HepG2 (cell line): ENCODE data around the gene FBXW2. TPM values are rescaled to one million over a fixed set of nuclear protein-coding genes. Genes with fewer than 3 reads are reported as not detected.
A peak's percentile ranks its signal among the peaks of the same experiment; 100 is the strongest.

Experiments used
- ADNP ChIP-seq: sonication (generic); formaldehyde crosslinking; IDR thresholded peaks from 2 replicates; pipeline ENCODE4 v1.4.0; 2020; ENCODE audit warnings: missing genetic modification reagents
- CEBPG ChIP-seq: IDR thresholded peaks from 2 replicates; pipeline ENCODE4 v1.6.1; 2016
- ETV6 ChIP-seq: sonication (generic); formaldehyde crosslinking; conservative IDR thresholded peaks from 2 replicates; pipeline ENCODE4 v1.4.0; 2020; ENCODE audit warnings: missing genetic modification reagents
- MYNN ChIP-seq: sonication (generic); formaldehyde crosslinking; IDR thresholded peaks from 2 replicates; pipeline ENCODE4 v1.4.0; 2020; ENCODE audit warnings: mild to moderate bottlenecking, low read depth, missing genetic modification reagents
- NR2F6 ChIP-seq, 2 experiments: IDR thresholded peaks; 2 replicates each; pipeline ENCODE4 v1.6.1; 2016; ENCODE audit warnings: antibody characterized with exemption in 1 of 2, mild to moderate bottlenecking in 1 of 2
- SMC3 ChIP-seq: IDR thresholded peaks from 2 replicates; pipeline ENCODE4 v1.6.1; 2011; ENCODE audit warnings: low read length, improper control_type of control experiment
- STAG1 ChIP-seq: sonication (generic); formaldehyde crosslinking; IDR thresholded peaks from 2 replicates; pipeline ENCODE4 v1.4.0; 2020; ENCODE audit warnings: missing genetic modification reagents
- ZBTB40 ChIP-seq, 2 experiments: fragments of 450-650 bp in 1 of 2; sonication (generic) in 1 of 2; formaldehyde crosslinking in 1 of 2; IDR thresholded peaks; 2 replicates each; pipeline versions ENCODE4 v1.6.1 to v1.8.0; 2016 to 2022; ENCODE audit warnings: antibody characterized with exemption in 1 of 2, mild to moderate bottlenecking in 1 of 2, missing genetic modification reagents in 1 of 2
- ZNF350 ChIP-seq: sonication (generic); formaldehyde crosslinking; IDR thresholded peaks from 2 replicates; pipeline ENCODE4 v1.4.0; 2020; ENCODE audit warnings: mild to moderate bottlenecking, low read depth, missing genetic modification reagents, borderline replicate concordance
- ZNF644 ChIP-seq: IDR thresholded peaks from 2 replicates; pipeline ENCODE4 v1.6.1; 2016; ENCODE audit warnings: low read depth
- ZNF687 ChIP-seq: sonication (generic); formaldehyde crosslinking; IDR thresholded peaks from 2 replicates; pipeline ENCODE4 v1.5.1; 2020; ENCODE audit warnings: mild to moderate bottlenecking, missing genetic modification reagents, moderate library complexity
- ZNF737 ChIP-seq: sonication (generic); formaldehyde crosslinking; IDR thresholded peaks from 2 replicates; pipeline ENCODE4 v1.5.0; 2020; ENCODE audit warnings: missing genetic modification reagents, mild to moderate bottlenecking, borderline replicate concordance
- ZNF782 ChIP-seq: sonication (generic); formaldehyde crosslinking; IDR thresholded peaks from 2 replicates; pipeline ENCODE4 v1.4.0; 2020; ENCODE audit warnings: missing genetic modification reagents, mild to moderate bottlenecking, borderline replicate concordance
- polyA plus RNA-seq, 8 experiments: library from polyadenylated mRNA; depleted of rRNA in 3 of 8; stranded (reverse) in 7 of 8; unstranded in 1 of 8; fragments of >200 nt; fragmentation: Illumina TruSeq in 4 of 8; extraction: Trizol in 4 of 8; gene quantifications; 2 replicates each; pipeline versions ENCODE4 v1.2.1 to v1.2.3, GENCODE V29; 2011 to 2016; ENCODE audit warnings: low read depth in 4 of 8, missing spikeins in 1 of 8, mixed read lengths in 1 of 8; ENCODE audit not compliant: insufficient read depth in 1 of 8
- total RNA-seq, 5 experiments: library from RNA; depleted of rRNA; stranded (reverse); fragments of >200 nt; fragmentation: Illumina TruSeq; extraction: Trizol; gene quantifications; 2 replicates each; pipeline ENCODE4 v1.2.3, GENCODE V29; 2016; ENCODE audit warnings: low read depth in 1 of 5
- TF ChIP-seq, protein P1 (sequence below): sonication (generic); formaldehyde crosslinking; IDR thresholded peaks from 2 replicates; pipeline ENCODE4 v1.5.0; 2020; ENCODE audit warnings: missing genetic modification reagents
- TF ChIP-seq, protein P2 (sequence below): IDR thresholded peaks from 2 replicates; pipeline ENCODE4 v1.6.1; 2012; ENCODE audit warnings: inconsistent platforms

The FBXW2 gene
- total and polyA plus RNA-seq, 2 of the 13 experiments (the other 11 are each of a cell fraction or from before 2014, with no cell fraction given) = 35.4 to 43.1 TPM

- TF ChIP-seq ZBTB40 (IDR thresholded peaks at IDR 0.05) (no peak), ZBTB40 (CRISPR knock-in tag; IDR thresholded peaks at IDR 0.05) (no peak), SMC3 (peak; percentile 24), STAG1 (CRISPR knock-in tag) (no peak), ZNF644 (CRISPR knock-in tag) (no peak), ZNF687 (CRISPR knock-in tag) (no peak), ZNF350 (CRISPR knock-in tag) (no peak), ZNF737 (CRISPR knock-in tag) (no peak), CEBPG (CRISPR knock-in tag) (peak; percentile 94), ZNF782 (CRISPR knock-in tag) (no peak), MYNN (no peak), ETV6 (CRISPR knock-in tag) (no peak), ADNP (CRISPR knock-in tag) (no peak), NR2F6 (IDR thresholded peaks at IDR 0.05) (peak; percentile 77), NR2F6 (CRISPR knock-in tag; IDR thresholded peaks at IDR 0.05) (peak; percentile 66; the same call in 1 of the 2 replicates)
- TF ChIP-seq, protein P1, sequence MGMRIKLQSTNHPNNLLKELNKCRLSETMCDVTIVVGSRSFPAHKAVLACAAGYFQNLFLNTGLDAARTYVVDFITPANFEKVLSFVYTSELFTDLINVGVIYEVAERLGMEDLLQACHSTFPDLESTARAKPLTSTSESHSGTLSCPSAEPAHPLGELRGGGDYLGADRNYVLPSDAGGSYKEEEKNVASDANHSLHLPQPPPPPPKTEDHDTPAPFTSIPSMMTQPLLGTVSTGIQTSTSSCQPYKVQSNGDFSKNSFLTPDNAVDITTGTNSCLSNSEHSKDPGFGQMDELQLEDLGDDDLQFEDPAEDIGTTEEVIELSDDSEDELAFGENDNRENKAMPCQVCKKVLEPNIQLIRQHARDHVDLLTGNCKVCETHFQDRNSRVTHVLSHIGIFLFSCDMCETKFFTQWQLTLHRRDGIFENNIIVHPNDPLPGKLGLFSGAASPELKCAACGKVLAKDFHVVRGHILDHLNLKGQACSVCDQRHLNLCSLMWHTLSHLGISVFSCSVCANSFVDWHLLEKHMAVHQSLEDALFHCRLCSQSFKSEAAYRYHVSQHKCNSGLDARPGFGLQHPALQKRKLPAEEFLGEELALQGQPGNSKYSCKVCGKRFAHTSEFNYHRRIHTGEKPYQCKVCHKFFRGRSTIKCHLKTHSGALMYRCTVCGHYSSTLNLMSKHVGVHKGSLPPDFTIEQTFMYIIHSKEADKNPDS (CRISPR knock-in tag) = no peak
- TF ChIP-seq, protein P2, sequence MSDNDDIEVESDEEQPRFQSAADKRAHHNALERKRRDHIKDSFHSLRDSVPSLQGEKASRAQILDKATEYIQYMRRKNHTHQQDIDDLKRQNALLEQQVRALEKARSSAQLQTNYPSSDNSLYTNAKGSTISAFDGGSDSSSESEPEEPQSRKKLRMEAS = peak; percentile 53
Observed at GRCh38 chr9:120778758-120779157, 14.5 kb downstream of the FBXW2 start (continued).
